Colon (tissue), 2 donors: ENCODE data around the gene KRTAP10-12.
"Not testable (repeated sequence)": the region's sequence is repeated elsewhere in the genome, so short reads cannot be mapped to it uniquely, and the experiment has no call there.

Experiments
- FAIRE-seq: peaks from 2 replicates; lab custom pipeline; 2012; peaks lifted over from hg19 to GRCh38; lab: Jason Lieb, UNC
- donor health status: control.
- donor health status: control.

KRTAP10-12 gene

GRCh38 chr21:44670642-44671432 is 26.1 kb upstream of the KRTAP10-12 start:
- no peak for FAIRE-seq

GRCh38 chr21:44671911-44672310 is 25.1 kb upstream of the KRTAP10-12 start:
- no peak for FAIRE-seq

DNA sequence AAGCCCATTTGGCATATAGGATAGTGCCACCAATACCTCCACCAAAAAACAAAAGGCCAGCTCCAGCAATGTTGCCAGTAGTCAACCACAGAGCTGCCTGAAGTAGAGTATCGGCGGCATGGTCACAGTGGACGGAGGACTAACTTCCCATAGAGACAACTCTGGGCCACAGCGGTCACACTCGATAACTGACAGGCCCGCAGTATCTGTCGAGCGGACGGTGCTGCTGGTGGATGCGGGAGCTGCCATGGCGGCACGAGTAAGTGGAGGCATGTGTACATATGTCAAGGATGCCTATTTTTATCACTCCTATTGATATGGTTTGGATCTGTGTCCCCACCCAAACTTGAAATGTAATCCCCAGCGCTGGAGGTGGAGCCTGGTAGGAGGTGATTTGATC is 19.1 kb upstream of the KRTAP10-12 start:
- no peak for FAIRE-seq

DNA sequence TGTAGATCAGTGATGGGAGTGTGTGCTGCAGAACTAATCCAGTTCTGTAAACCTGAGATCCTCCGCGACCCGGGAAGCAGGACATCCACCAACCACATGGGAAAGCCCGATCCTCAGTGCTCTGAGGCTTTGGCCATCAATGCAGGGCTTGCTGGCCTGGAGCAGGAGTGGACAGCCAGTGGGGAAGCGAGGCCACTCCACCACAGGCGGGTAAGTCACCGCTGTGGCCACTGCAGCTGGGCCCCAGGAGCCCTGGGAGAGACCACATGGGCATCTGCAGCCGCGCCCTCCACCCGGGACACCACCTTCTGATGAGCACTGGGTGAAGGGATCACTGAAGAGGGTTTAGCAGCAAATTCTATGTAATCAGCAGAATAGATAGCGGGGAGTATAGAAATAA is 15.8 kb upstream of the KRTAP10-12 start:
- FAIRE-seq, result no peak

DNA sequence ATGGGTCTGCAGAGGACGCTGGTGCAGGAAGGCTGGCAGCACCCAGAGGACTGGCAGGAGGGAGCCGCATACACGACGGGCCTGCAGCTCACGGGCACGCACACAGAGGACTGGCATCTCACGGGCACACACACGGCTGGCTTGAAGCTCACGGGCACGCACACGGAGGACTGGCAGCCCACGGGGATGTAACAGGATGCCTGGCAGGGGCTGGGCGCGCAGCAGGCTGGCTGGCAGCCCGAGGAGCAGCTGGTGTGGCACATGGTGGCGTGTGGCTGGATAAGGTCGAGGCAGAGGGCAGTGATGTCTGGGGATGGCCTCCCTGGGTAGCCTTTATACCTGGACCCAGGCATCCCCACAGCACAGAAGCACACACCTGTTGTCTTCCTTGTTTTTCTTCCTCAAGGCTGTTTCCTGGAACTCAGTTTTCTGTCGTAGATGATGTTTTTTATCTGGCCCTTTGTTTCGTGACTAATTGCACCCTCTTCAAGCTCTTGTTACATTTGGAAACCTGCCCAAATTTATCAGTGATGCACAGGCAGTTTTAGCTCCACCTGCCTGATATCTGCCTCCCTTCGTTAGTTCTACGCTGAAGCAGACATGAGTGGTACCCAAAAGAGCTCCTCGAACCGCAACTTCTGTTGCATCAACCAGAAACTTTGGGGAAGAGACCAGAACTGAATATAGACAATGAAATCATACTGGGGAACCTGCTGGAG is 15.0 kb upstream of the KRTAP10-12 start, which contains the start of gene KRTAP12-1:
Gene KRTAP12-1, minus strand, starts transcription at position 303 of the 719 bp plus-strand sequence. Its CDS starts 40 bp downstream, at position 263.
- FAIRE-seq, result no peak

- FAIRE-seq, result no peak
Measured at GRCh38 chr21:44682580-44683151, 14.3 kb upstream of the KRTAP10-12 start.

- no peak for FAIRE-seq
Measured at GRCh38 chr21:44684077-44684476, 12.9 kb upstream of the KRTAP10-12 start.

DNA sequence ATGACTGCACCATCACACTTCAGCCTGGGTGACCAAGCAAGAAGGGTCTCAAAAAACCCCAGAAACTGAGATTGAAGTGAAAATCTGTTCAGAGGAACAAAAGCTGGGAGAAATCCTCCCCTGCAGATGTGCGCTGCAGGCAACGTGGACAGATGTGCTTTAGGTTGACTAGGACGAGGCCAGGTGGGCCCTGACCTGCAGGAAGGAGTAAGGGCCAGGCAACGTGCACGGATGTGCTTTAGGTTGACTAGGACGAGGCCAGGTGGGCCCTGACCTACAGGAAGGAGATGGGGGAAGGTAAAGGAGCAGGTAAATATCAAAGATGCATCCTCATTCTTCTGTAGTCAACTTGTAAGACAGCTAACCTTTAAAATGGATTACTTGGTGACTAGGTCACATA is 12.5 kb upstream of the KRTAP10-12 start:
- FAIRE-seq, result no peak

DNA sequence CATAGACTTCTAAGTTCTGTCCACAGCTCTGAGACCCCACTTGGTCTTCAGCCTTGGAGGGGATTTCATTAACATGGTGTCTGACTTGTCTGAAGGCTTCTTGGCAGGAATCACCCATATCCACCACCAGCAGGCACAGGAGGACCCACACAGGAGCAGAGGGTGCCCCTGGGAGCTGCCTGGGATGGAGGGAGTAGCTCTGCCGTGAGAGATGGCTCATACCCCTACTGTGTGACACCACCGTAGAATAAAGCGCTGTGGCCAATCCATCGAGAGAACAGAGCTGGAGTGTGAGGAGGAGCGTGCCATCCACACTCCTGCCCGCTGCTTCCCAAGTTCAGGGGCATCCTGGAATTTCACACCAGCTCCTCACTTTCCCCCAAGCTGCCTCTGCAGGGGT is 11.9 kb upstream of the KRTAP10-12 start:
- FAIRE-seq, result not testable (repeated sequence)

DNA sequence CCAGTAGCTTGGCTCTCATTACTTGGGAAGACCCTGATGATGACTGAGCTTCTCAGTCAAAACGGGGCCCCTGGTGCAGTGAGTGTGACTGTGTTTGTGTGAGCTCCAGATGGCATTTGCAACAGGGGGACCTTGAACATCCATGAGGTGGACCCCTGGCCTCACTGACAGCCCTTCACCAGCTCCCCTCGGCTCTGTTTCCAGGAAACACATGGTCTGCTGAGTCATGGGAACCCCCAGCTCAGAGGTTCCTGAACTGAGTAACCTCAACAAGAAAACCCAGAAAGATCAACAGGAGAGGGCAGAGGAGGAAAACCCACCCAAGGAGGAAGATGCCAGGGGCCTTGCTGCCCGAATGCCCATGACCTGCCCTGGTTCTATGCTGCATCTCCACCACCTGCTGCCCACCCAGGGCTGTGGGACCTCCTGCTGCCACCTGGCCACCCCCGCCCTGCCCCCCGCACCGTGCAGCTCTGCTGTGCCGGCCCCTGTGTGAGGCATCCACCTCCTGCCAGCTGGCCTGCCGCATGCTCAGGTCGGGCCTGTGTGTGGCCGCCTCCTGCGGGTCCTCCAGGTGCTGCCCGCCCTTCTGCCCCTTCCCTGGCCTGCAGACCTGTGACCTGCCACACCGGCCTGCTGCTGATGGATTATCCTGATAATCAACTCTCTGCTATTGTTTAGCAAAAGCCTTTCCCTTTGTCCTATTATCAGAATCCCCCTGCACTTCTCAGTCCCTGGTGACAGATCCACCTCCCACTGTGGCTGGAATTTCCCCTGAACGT is 10.8 kb upstream of the KRTAP10-12 start:
- no peak for FAIRE-seq

DNA sequence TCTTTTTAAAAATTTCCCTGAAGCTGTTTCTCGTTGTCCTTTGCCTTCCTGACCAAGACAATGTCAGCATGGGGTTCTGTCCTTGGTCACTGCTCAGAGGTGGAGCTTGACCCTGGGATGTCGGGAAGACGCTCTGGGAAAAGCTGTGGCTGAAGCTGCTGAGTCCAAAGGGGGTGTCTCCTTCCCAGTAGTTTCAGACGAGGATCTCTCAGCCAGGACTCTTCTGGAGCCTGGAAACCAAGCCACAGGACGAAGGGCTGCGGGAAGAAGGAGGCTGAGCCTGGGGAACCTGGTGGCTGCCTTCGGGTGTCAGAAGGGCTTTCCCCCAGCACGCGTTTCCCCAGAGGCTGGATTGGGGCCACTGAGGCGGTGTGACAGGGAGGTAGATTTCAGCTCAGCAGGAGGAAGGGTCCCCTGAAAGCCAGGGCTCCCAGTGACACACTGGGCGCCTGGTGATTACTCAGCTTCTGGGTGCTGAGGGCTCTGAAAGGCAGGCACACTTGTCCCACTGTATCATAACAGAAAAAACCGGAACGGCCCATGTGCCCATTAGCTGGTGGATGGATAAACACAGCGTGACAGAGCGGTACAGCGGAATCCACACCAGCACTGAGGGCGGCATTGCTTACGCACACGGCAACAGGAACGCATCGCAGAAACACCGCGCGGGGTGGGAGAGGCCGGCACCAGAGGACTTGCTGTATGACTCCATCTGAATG is 10.0 kb upstream of the KRTAP10-12 start:
- FAIRE-seq, result no peak

DNA sequence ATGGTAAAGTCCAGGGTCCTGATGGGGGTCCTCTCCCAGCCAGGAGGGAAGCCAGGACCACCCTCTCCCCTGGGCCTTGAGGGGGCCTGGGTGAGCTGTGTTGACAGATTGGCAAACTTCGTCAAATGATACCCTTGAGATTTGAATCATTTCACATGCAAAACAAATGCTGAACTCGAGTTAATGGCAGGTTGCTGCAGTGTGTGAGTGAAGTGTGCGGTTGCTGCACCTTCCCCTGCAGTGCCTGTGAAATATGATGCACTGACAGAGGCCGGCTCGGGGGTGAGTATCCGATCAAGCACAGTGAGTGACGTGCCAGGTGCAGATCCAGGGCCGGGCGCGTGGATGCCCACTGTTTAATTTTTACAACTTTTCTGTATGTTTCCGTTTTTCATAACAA is 9.3 kb upstream of the KRTAP10-12 start:
- no peak for FAIRE-seq

DNA sequence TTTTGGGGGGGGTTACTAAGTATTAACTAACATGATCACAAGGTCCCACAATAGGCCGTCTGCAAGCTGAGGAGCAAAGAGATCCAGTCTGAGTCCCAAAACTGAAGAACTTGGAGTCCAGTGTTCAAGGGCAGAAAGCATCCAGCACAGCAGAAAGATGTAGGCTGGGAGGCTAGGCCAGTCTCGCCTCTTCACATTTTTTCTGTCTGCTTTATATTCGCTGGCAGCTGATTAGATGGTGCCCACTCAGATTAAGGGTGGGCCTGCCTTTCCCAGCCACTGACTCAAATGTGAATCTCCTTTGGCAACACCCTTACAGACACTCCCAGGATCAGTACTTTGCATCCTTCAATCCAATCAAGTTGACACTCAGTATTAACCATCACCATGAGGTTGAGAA is 7.2 kb upstream of the KRTAP10-12 start:
- not testable (repeated sequence) for FAIRE-seq

DNA sequence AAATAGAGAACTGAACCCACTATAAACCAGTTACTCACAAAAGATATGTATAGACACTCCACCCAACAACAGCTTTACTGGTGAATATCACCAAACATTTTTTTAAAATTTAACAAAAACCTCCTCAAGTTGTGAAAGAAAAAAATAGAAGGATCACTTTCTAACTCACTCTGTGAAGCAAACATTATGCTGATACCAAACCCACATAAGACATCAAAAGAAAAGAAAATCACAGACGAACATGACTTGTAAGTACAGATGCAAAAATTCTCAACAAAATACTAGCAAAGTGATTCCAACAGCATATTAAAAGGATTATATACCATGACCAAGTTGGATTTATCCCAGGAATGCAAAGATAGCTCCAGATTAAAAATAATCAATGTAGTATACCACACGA is 5.3 kb upstream of the KRTAP10-12 start:
- no peak for FAIRE-seq

DNA sequence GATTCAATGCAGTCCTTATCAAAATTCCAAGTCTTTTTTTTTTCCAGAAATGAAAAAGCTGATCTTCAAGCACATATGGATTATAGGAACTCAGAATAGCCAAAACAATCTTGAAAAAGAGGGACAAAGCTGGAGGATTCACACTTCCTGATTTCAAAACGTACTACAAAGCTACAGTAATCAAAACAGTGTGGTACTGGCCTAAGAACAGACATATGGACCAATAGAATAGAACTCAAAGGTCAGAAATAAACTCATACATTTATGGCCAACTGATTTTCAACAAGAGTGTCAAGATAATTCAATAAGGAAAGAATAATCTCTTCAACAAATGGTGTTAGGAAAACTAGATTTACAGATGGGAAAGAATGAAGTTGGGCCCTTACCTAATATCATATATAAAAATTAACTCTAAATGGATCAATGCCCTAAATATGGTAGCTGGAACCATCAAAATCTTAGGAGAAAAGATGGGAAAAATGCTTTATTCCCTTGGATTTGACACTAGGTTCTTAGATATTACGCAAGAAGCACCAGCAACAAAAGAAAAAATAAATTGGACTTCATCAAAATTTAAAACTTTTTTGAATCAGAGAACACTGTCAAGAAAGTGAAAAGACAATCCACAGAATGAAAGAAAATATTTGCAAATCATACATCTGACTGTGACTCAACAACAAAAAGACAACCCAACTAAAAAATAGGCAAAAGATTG is 4.0 kb upstream of the KRTAP10-12 start:
- no peak for FAIRE-seq

GRCh38 chr21:44694776-44695175 is 2.2 kb upstream of the KRTAP10-12 start:
- FAIRE-seq, result no peak

GRCh38 chr21:44695184-44695583 is 1.8 kb upstream of the KRTAP10-12 start:
- FAIRE-seq, result no peak

GRCh38 chr21:44695641-44696040 is 1.3 kb upstream of the KRTAP10-12 start:
- FAIRE-seq, result no peak

DNA sequence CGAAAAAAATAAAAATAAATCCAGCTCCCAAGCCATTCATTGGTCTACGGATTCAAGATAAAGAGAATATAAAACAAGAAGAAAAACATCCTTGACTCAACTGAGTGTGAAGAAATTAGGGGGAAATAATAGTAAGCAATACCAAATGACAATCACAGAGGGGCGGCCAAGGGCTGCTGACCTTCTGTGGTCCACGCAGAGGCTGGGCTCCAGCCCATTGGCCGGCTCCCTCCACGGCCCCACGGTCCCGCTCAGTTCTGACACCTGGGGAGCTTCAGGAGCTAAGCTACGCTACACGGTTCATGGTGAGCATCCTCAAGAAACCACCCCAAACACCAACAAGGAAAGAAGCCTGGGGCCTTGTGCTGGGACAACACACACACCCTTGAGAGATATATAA is 400 bp upstream of the KRTAP10-12 start:
- no peak for FAIRE-seq

DNA sequence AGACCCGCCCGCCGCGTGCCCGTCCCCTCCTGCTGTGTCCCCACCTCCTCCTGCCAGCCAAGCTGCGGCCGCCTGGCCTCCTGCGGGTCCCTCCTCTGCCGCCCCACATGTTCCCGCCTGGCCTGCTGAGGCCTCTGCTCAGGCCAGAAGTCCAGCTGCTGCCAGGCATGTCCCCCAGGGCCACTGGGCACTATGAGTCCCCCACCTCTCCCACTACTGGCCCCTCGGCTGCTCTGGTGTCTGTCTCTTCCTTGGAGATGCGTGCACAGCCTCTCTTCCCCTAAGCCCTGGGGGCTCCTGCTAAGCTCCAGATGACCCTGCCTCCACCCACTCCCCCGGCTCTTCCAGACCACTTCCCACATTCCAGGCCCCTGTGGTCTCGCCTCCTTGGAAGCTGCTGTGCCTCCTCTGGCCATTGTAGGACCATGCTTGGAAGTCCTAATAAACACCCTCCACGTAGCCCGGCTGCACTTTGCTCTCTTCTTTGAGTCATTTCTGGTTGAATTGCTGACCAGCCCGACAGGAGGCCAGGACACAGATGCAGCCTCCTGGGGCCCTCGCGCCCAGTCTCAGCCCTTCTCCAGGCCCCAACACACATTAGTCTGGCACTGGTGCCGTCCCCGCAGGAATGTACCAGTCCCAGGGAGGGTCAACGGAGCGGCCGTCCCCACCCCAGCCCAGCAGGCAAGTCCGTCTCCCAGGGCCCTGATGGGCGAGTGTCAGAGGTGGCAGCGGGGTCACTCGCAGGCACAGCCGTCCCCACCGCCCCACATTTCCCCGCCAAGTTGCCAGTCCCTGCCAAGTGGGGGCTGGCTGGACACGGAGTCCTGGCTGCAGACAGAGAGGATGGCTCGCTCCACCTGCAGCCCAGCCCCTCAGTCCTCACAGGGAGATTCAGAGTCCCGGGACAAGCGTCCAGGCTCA is 1.1 kb downstream of the KRTAP10-12 start:
- FAIRE-seq, result no peak
